Neutrophil (primary cell): ENCODE results near the gene KRT77.

Experiments
- H3K27ac ChIP-seq: fragments of 200-600 bp; sonication (generic); 2 replicates; pipeline ENCODE4 v1.5.1; 2016; ENCODE audit warnings: mild to moderate bottlenecking, moderate library complexity
- H3K27me3 ChIP-seq: fragments of 200-600 bp; sonication (generic); 2 replicates; pipeline ENCODE4 v1.6.0; 2016; ENCODE audit warnings: mild to moderate bottlenecking
- H3K36me3 ChIP-seq: fragments of 200-600 bp; sonication (generic); 2 replicates; pipeline ENCODE4 v1.5.1; 2017
- H3K4me1 ChIP-seq, 2 experiments: fragments of 200-600 bp in 1 of 2; sonication (generic) in 1 of 2; 1 replicate in 1 of 2; 2 replicates in 1 of 2; pipeline versions ENCODE4 v1.5.1 to v1.6.1; 2013 to 2016; ENCODE audit warnings: low read depth in 1 of 2, low read length in 1 of 2, mild to moderate bottlenecking in 1 of 2, moderate library complexity in 1 of 2; ENCODE audit not compliant: control insufficient read depth in 1 of 2, insufficient read depth in 1 of 2
- H3K4me3 ChIP-seq, 2 experiments: fragments of 200-600 bp in 1 of 2; sonication (generic) in 1 of 2; 1 replicate in 1 of 2; 2 replicates in 1 of 2; pipeline ENCODE4 v1.5.1; 2013 to 2016; ENCODE audit warnings: low read depth in 1 of 2, low read length in 1 of 2, mild to moderate bottlenecking in 1 of 2, moderate library complexity in 1 of 2
- H3K9me3 ChIP-seq: fragments of 200-600 bp; sonication (generic); 2 replicates; pipeline ENCODE4 v1.5.1; 2016
- CTCF ChIP-seq: fragments of 200-600 bp; sonication (generic); IDR thresholded peaks from 2 replicates; pipeline ENCODE4 v1.5.1; 2016; ENCODE audit warnings: antibody characterized with exemption

The KRT77 gene

GRCh38 chr12:52698651-52699340 lies 4.5 kb downstream of the KRT77 start:
- no peaks in the 10 kb centered on the region for H3K9me3 ChIP-seq
- no peak overlapping the region for H3K4me3 ChIP-seq
- H3K4me1 ChIP-seq = no peaks in the 10 kb centered on the region
- no peak overlapping the region for H3K27ac ChIP-seq
- H3K27me3 ChIP-seq = peaks cover 12% of the 10 kb centered on the region
- TF ChIP-seq CTCF = no peak
- no peaks in the 10 kb centered on the region for H3K36me3 ChIP-seq

- H3K4me1 ChIP-seq = no peaks in the 10 kb centered on the region
- TF ChIP-seq CTCF = no peak
- H3K4me3 ChIP-seq = no peak overlapping the region
- H3K9me3 ChIP-seq = no peaks in the 10 kb centered on the region
- H3K36me3 ChIP-seq = no peaks in the 10 kb centered on the region
- H3K27ac ChIP-seq = no peak overlapping the region
- peaks cover 23% of the 10 kb centered on the region for H3K27me3 ChIP-seq
Measured at GRCh38 chr12:52697058-52697582, 6.2 kb downstream of the KRT77 start.

- TF ChIP-seq CTCF = no peak
- H3K4me3 ChIP-seq = no peak overlapping the region
Measured at GRCh38 chr12:52696588-52696987, 6.7 kb downstream of the KRT77 start.

GRCh38 chr12:52695039-52695438 lies 8.3 kb downstream of the KRT77 start:
- Histone ChIP-seq H3K36me3 (no peaks in the 10 kb centered on the region), H3K4me1 (no peaks in the 10 kb centered on the region), H3K27me3 (peaks cover 44% of the 10 kb centered on the region), H3K27ac (no peak overlapping the region), H3K9me3 (no peaks in the 10 kb centered on the region), H3K4me3 (no peak overlapping the region)
- TF ChIP-seq CTCF = no peak

More at GRCh38 chr12:52696588-52696987, 6.7 kb downstream of the KRT77 start:
- H3K27me3 ChIP-seq = peaks cover 29% of the 10 kb centered on the region
- no peak overlapping the region for H3K27ac ChIP-seq
- H3K4me1 ChIP-seq = no peaks in the 10 kb centered on the region
- no peaks in the 10 kb centered on the region for H3K36me3 ChIP-seq
- no peaks in the 10 kb centered on the region for H3K9me3 ChIP-seq

- no peak for TF ChIP-seq CTCF
- no peaks in the 10 kb centered on the region for H3K4me1 ChIP-seq
Measured at GRCh38 chr12:52694151-52694550, 9.2 kb downstream of the KRT77 start.

More at GRCh38 chr12:52694151-52694550, 9.2 kb downstream of the KRT77 start:
- Histone ChIP-seq H3K36me3 (no peaks in the 10 kb centered on the region), H3K9me3 (no peaks in the 10 kb centered on the region), H3K27me3 (peaks cover 53% of the 10 kb centered on the region), H3K27ac (no peak overlapping the region), H3K4me3 (no peak overlapping the region)
